ENCODE measurements around the gene SNX10.
A peak's percentile ranks its signal among the peaks of the same experiment; 100 is the strongest.

The SNX10 gene

DNA sequence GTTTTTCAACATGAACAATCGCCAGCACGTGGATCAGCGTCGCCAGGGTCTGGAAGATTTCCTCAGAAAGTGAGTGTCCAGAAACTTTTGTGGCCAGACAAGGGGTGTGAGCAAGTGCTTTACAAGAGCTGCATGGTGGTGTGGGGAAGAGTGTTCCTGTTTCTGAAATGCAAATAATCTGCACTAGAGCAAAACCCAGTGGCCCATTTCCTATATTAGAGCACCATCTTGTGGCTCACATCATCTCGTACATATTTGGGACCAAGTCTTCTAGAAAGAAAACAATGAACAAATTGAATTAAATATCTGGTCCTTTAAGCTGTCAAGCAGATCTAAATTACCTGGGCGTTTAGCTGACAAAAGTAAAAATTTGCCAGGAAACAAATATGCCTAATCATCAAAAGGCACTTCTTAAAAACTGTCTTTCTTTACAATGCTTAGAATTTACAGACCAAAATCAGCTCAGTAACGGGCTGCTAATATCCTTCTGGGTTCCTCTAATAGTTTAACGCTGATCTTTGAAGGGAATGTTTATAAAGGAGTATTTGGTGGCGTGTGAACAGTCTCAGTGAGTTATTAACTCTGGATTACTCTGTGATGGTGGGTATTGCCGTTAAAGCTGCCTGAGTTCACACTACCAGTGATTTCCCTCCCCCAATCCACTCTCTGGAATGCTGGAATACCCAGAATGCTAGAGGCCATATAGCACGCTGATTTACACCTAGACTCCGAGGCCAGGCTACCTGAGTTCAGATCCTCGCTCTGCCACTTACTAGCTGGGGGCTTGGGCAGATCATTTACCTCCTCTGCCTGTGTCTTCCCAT lies 73.6 kb downstream of the SNX10 start:
- DNase-seq (ENCODE audit: insufficient read length, low spot score): peak; percentile 54
- no peak for FAIRE-seq

- FAIRE-seq (peak; percentile 49), DNase-seq (ENCODE audit: insufficient read length, low spot score) (no peak)
Observed at GRCh38 chr7:26365901-26366275, 74.2 kb downstream of the SNX10 start.

GRCh38 chr7:26367219-26367711 lies 75.6 kb downstream of the SNX10 start:
- FAIRE-seq (no peak), DNase-seq (ENCODE audit: insufficient read length, low spot score) (no peak)

DNA sequence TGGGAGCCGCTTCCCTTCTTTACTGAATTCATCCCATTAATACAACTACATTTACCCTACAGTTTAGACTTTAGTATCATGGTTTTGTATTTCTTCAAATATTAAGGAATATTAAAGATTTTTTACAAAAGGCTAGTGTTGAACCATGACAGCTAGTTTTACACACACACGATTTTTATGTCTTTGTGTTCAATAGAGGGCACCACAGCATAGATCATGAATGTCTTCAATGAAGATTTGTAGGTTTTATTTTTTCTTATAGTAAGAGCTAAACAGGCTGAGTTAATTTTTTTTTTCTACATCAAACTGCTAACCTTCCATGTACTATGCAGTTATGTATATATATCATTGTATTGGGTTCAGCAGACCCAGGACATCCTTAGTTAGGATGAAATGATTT lies 76.9 kb downstream of the SNX10 start:
- no peak for FAIRE-seq
- no peak for DNase-seq (ENCODE audit: insufficient read length, low spot score)

GRCh38 chr7:26369593-26369992 lies 77.9 kb downstream of the SNX10 start:
- DNase-seq (ENCODE audit: insufficient read length, low spot score) (peak; percentile 40), FAIRE-seq (no peak)

- FAIRE-seq: no peak
- DNase-seq (ENCODE audit: insufficient read length, low spot score): no peak
Observed at GRCh38 chr7:26370011-26370410, 78.3 kb downstream of the SNX10 start.

- FAIRE-seq (no peak), DNase-seq (ENCODE audit: insufficient read length, low spot score) (no peak)
Observed at GRCh38 chr7:26372249-26372648, 80.6 kb downstream of the SNX10 start.

DNA sequence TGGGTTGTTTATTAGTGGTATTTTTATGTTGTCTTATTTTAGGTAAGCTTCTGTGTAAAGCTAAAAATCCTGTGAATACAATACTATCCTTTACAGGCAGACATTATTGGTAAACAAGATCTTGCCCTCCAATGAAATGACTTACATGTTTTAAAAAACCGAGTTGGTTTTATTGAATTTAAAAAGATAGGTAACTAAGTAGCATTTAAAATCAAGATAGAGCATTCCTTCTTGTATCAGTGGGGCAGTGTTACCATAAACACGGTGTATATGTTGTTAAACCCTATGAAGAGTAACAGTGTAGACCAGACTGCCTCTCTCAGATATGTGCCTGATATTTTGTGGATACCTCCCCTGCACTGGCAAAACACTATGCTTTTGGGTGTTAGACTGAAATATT lies 81.0 kb downstream of the SNX10 start:
- no peak for DNase-seq (ENCODE audit: insufficient read length, low spot score)
- FAIRE-seq: no peak

DNA sequence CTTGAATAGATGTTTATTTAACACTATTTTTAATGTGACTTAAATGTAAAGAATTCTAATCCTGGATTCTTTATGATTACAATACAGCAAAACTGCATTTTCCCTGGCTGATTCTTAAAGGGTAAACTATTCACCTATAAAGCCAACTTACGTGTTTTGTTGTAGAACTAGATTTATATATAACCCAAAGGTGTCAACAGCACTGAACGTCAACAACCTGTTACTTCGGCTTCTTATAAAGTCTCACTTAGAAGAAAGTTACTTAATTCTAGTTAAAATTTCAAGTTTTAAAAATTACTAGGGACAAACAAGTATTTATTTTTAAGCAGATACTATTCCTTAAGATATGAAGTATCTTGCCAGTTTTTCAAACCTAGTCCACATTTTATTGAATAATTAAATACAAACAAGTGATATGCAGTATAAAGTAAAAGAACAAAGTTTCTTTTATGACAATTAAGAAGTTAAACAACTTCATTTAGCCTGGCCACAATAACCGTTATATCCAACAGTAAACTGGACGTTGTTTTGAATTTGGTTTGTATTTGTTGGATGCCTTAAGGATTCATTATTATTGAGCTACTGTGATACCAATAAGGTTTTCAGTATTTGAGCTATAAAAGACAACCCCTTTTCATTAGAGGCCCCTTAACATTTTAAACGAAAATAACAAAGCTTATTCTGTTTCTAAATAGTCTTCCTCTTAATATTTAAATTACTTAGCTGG lies 83.1 kb downstream of the SNX10 start:
- FAIRE-seq: no peak

GRCh38 chr7:26375726-26376174 lies 84.1 kb downstream of the SNX10 start:
- FAIRE-seq: no peak
- DNase-seq (ENCODE audit: insufficient read length, low spot score): no peak

More for the DNA sequence above, 83.1 kb downstream of the SNX10 start:
- DNase-seq (ENCODE audit: insufficient read length, low spot score): no peak

GRCh38 chr7:26376175-26376917 lies 84.7 kb downstream of the SNX10 start:
- no peak for FAIRE-seq
- no peak for DNase-seq (ENCODE audit: insufficient read length, low spot score)

DNA sequence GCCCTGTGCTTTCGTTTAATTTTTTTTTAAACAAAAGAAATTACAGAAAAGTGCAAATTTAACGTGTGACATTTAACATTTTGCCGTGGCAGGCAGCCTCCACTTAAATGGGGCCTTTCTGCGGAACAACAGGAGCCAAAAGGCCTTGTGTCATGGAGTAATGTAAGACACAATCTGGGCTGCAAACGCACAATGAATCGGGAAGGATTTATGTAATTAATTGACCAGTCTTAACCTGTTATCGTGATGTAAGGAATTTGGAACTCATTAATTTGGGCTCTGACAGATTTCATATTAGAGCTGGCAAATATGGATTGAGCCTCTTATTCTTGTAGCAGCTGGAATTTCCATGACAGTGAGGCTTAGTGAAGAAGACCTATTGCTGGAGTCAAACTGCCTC lies 86.4 kb downstream of the SNX10 start:
- DNase-seq (ENCODE audit: insufficient read length, low spot score) (no peak), FAIRE-seq (no peak)

- FAIRE-seq (no peak), DNase-seq (ENCODE audit: insufficient read length, low spot score) (no peak)
Observed at GRCh38 chr7:26379711-26380110, 88.0 kb downstream of the SNX10 start.

DNA sequence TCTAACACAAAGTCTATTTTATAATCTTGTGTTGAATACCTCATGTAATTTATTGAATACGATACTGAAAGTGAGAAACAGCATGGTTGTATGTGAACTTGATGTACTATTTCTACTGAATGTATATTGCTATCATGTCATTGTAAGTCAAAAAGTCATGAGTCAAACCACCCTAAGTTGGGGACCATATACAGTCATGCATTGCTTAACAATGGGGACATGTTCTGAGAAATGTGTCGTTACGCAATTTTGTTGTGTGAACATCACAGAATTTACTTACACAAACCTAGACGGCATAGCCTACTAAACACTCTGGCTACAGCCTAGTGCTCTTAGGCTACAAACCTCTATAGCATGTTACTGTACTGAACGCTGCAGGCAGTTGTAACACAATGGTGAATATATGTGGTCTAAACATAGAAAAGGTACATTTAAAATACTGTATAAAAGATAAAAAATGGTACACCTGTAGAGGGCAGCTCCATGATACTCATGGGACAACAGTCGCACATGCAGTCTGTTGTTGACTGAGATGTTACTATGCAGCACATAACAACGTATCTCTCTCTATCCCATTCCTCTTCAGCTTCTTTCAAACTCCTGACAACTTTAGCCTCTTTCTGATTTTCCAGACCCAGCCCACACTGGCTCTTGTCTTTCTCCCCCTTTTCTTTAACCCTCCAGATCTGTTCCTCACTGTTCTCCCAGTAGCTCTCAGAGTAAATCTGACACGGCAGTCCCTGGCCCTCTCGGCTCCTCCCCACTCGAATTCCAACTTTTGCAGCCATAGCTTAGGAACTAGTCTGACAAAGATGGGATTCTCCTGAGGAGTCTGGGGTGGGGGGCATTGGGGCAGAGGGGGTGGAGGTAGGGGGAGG lies 90.1 kb downstream of the SNX10 start:
- no peak for FAIRE-seq
- DNase-seq (ENCODE audit: insufficient read length, low spot score): no peak

GRCh38 chr7:26385240-26385639 lies 93.6 kb downstream of the SNX10 start:
- DNase-seq (ENCODE audit: insufficient read length, low spot score) (no peak), FAIRE-seq (no peak)

DNA sequence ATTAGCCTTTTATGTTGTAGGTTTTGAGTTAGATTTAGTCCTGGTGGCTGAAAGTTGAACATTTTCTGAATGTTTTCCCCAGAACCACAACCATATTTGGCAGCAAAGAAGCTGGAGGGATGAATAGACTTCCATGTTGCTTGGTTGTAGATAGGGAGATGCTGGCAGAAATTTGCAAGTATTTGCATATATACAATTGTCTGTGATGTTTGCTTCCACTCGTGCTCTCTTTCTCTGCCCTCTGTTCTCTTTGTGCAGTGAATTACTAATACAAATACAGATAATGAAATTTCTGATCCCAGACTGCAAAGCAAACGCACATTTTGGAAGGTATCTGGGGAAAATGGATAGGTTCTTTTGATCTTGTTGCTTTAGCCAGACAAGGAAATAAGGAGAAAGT lies 96.1 kb downstream of the SNX10 start:
- FAIRE-seq: no peak
- DNase-seq (ENCODE audit: insufficient read length, low spot score): no peak

GRCh38 chr7:26388256-26388655 lies 96.6 kb downstream of the SNX10 start:
- DNase-seq (ENCODE audit: insufficient read length, low spot score): no peak
- FAIRE-seq: no peak

- FAIRE-seq: no peak
Observed at GRCh38 chr7:26390016-26390415, 98.4 kb downstream of the SNX10 start.

GRCh38 chr7:26393818-26394217 lies 102.2 kb downstream of the SNX10 start:
- DNase-seq (ENCODE audit: insufficient read length, low spot score): no peak
- FAIRE-seq: peak; percentile 46

More at GRCh38 chr7:26390016-26390415, 98.4 kb downstream of the SNX10 start:
- no peak for DNase-seq (ENCODE audit: insufficient read length, low spot score)

- DNase-seq (ENCODE audit: insufficient read length, low spot score): no peak
Observed at GRCh38 chr7:26397332-26397731, 105.7 kb downstream of the SNX10 start.

More at GRCh38 chr7:26397332-26397731, 105.7 kb downstream of the SNX10 start:
- no peak for FAIRE-seq
